ENCODE measurements around the gene PHKB.
"Not testable (repeated sequence)": the region's sequence is repeated elsewhere in the genome, so short reads cannot be mapped to it uniquely, and the experiment has no call there.

The PHKB gene

GRCh38 chr16:47470810-47471209 lies 9.7 kb downstream of the PHKB start:
- H3K79me2 ChIP-seq (ENCODE audit: control insufficient read depth, low read length) = peaks cover 64% of the 10 kb centered on the region
- no peaks in the 10 kb centered on the region for H4K20me1 ChIP-seq (ENCODE audit: control insufficient read depth, insufficient read depth, low read depth, low read length)
- TF ChIP-seq CTCF (IDR thresholded peaks at IDR 0.05; ENCODE audit: low read depth, low read length, poor library complexity, severe bottlenecking) (no peak), EZH2phosphoT487 (IDR thresholded peaks at IDR 0.05; ENCODE audit: borderline replicate concordance, low read length) (no peak)
- H3K9me3 ChIP-seq (ENCODE audit: control insufficient read depth, insufficient read depth, low read length) = no peaks in the 10 kb centered on the region
- no peak overlapping the region for H3K27ac ChIP-seq (ENCODE audit: low read depth, low read length)
- no peak overlapping the region for H3K4me3 ChIP-seq (ENCODE audit: low read length)
- H3K36me3 ChIP-seq (ENCODE audit: control insufficient read depth, low read length) = peaks cover 11% of the 10 kb centered on the region; the same call in 1 of the 2 replicates
- no peaks in the 10 kb centered on the region for H3K9me2 ChIP-seq (replicated peaks; ENCODE audit: control insufficient read depth, low read length)
- no peaks in the 10 kb centered on the region for H3F3A ChIP-seq (ENCODE audit: control insufficient read depth, insufficient read depth)
- no peaks in the 10 kb centered on the region for H3K27me3 ChIP-seq (ENCODE audit: control insufficient read depth, low read length)
- H3K4me2 ChIP-seq (ENCODE audit: low read length) = no peak overlapping the region
- H3K4me1 ChIP-seq (ENCODE audit: control insufficient read depth, low read length) = peaks cover 12% of the 10 kb centered on the region

- H3K79me2 ChIP-seq (ENCODE audit: control insufficient read depth, low read length) = peaks cover 44% of the 10 kb centered on the region
Measured at GRCh38 chr16:47473004-47473403, 11.9 kb downstream of the PHKB start.

GRCh38 chr16:47473792-47474191 lies 12.7 kb downstream of the PHKB start:
- no peaks in the 10 kb centered on the region for H3K27me3 ChIP-seq (ENCODE audit: control insufficient read depth, low read length)
- no peaks in the 10 kb centered on the region for H3K9me2 ChIP-seq (replicated peaks; ENCODE audit: control insufficient read depth, low read length)
- no peaks in the 10 kb centered on the region for H4K20me1 ChIP-seq (ENCODE audit: control insufficient read depth, insufficient read depth, low read depth, low read length)
- H3K4me1 ChIP-seq (ENCODE audit: control insufficient read depth, low read length) = no peaks in the 10 kb centered on the region
- H3K79me2 ChIP-seq (ENCODE audit: control insufficient read depth, low read length) = peaks cover 47% of the 10 kb centered on the region
- no peak for TF ChIP-seq EZH2phosphoT487 (IDR thresholded peaks at IDR 0.05; ENCODE audit: borderline replicate concordance, low read length)
- TF ChIP-seq CTCF (IDR thresholded peaks at IDR 0.05; ENCODE audit: low read depth, low read length, poor library complexity, severe bottlenecking) = no peak
- H3K4me2 ChIP-seq (ENCODE audit: low read length) = no peak overlapping the region
- H3K27ac ChIP-seq (ENCODE audit: low read depth, low read length) = no peak overlapping the region
- H3K36me3 ChIP-seq (ENCODE audit: control insufficient read depth, low read length) = peaks cover 9% of the 10 kb centered on the region; the same call in 1 of the 2 replicates
- H3F3A ChIP-seq (ENCODE audit: control insufficient read depth, insufficient read depth) = no peaks in the 10 kb centered on the region
- no peaks in the 10 kb centered on the region for H3K9me3 ChIP-seq (ENCODE audit: control insufficient read depth, insufficient read depth, low read length)
- H3K4me3 ChIP-seq (ENCODE audit: low read length) = no peak overlapping the region

More at GRCh38 chr16:47473004-47473403, 11.9 kb downstream of the PHKB start:
- not testable (repeated sequence) for H3K27me3 ChIP-seq (ENCODE audit: control insufficient read depth, low read length); H4K20me1 ChIP-seq (ENCODE audit: control insufficient read depth, insufficient read depth, low read depth, low read length); H3K36me3 ChIP-seq (ENCODE audit: control insufficient read depth, low read length); H3K4me3 ChIP-seq (ENCODE audit: low read length); H3K4me2 ChIP-seq (ENCODE audit: low read length); H3K9me2 ChIP-seq (replicated peaks; ENCODE audit: control insufficient read depth, low read length); H3K9me3 ChIP-seq (ENCODE audit: control insufficient read depth, insufficient read depth, low read length); H3K27ac ChIP-seq (ENCODE audit: low read depth, low read length); H3K4me1 ChIP-seq (ENCODE audit: control insufficient read depth, low read length); H3F3A ChIP-seq (ENCODE audit: control insufficient read depth, insufficient read depth)

- Histone ChIP-seq H3K27me3 (ENCODE audit: control insufficient read depth, low read length) (no peaks in the 10 kb centered on the region), H3K4me2 (ENCODE audit: low read length) (no peak overlapping the region), H3K36me3 (ENCODE audit: control insufficient read depth, low read length) (peaks cover 8% of the 10 kb centered on the region; the same call in 1 of the 2 replicates), H3K9me3 (ENCODE audit: control insufficient read depth, insufficient read depth, low read length) (no peaks in the 10 kb centered on the region), H3K4me3 (ENCODE audit: low read length) (no peak overlapping the region), H4K20me1 (ENCODE audit: control insufficient read depth, insufficient read depth, low read depth, low read length) (no peaks in the 10 kb centered on the region), H3K27ac (ENCODE audit: low read depth, low read length) (no peak overlapping the region), H3K4me1 (ENCODE audit: control insufficient read depth, low read length) (no peaks in the 10 kb centered on the region), H3F3A (ENCODE audit: control insufficient read depth, insufficient read depth) (no peaks in the 10 kb centered on the region), H3K79me2 (ENCODE audit: control insufficient read depth, low read length) (peaks cover 48% of the 10 kb centered on the region), H3K9me2 (replicated peaks; ENCODE audit: control insufficient read depth, low read length) (no peaks in the 10 kb centered on the region)
- TF ChIP-seq CTCF (IDR thresholded peaks at IDR 0.05; ENCODE audit: low read depth, low read length, poor library complexity, severe bottlenecking) (no peak), EZH2phosphoT487 (IDR thresholded peaks at IDR 0.05; ENCODE audit: borderline replicate concordance, low read length) (no peak)
Measured at GRCh38 chr16:47475786-47476185, 14.7 kb downstream of the PHKB start.

All from DOHH2 (cell line).